T-helper 1 cell treated with Interleukin-12 subunit alpha and Interleukin-12 subunit beta and Interleukin-4 antibody, amounts not matched to agents 30 μg/mL and 1 μg/mL, for 36 hours (primary cell): ENCODE data around the gene PTPRN2.
"Not testable (repeated sequence)": the region's sequence is repeated elsewhere in the genome, so short reads cannot be mapped to it uniquely, and the experiment has no call there.

Source experiments
- H3K27ac Mint-ChIP-seq: one replicate; pipeline ENCODE4 v1.8.0; 2021; ENCODE audit warnings: mild to moderate bottlenecking, mixed read lengths
- H3K27me3 Mint-ChIP-seq: one replicate; pipeline ENCODE4 v1.8.0; 2021; ENCODE audit warnings: low read depth, mixed read lengths
- H3K36me3 Mint-ChIP-seq: one replicate; pipeline ENCODE4 v1.8.0; 2021; ENCODE audit warnings: low read depth, mixed read lengths
- H3K4me1 Mint-ChIP-seq: one replicate; pipeline ENCODE4 v1.8.0; 2021; ENCODE audit warnings: low read depth, mixed read lengths
- H3K4me3 Mint-ChIP-seq: one replicate; pipeline ENCODE4 v1.8.0; 2021; ENCODE audit warnings: mild to moderate bottlenecking, moderate library complexity, mixed read lengths
- H3K9me3 Mint-ChIP-seq: one replicate; pipeline ENCODE4 v1.8.0; 2021; ENCODE audit warnings: mixed read lengths

Gene PTPRN2

GRCh38 chr7:158314394-158314793 is 273.2 kb downstream of the PTPRN2 start:
- no peaks in the 10 kb centered on the region for H3K27me3 Mint-ChIP-seq

DNA sequence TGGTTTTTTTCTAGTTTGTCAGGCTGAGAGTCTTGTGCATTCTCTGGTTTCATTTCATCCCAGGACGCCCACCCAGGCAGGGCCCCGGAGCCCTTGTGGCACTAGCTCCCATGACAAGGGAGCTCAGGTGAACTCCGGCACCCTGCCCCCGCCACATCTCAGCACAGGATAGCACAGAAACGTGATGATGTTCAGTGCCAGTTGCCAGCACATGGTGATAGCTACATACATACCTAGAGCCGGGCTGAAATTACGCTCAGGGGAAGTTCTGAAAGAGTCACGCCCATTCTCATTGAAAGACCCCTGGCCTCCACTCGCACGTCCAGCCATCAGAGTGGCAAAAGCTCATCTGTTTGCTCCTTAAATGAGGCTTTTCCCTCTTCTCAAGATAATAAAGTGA is 273.7 kb downstream of the PTPRN2 start:
- Mint-ChIP-seq H3K27me3 (no peaks in the 10 kb centered on the region), H3K36me3 (no peaks in the 10 kb centered on the region), H3K4me3 (no peak overlapping the region), H3K4me1 (no peaks in the 10 kb centered on the region), H3K9me3 (peaks cover 41% of the 10 kb centered on the region), H3K27ac (no peak overlapping the region)

More at GRCh38 chr7:158314394-158314793, 273.2 kb downstream of the PTPRN2 start:
- no peaks in the 10 kb centered on the region for H3K36me3 Mint-ChIP-seq
- H3K4me1 Mint-ChIP-seq = no peaks in the 10 kb centered on the region
- H3K9me3 Mint-ChIP-seq = peaks cover 41% of the 10 kb centered on the region
- H3K27ac Mint-ChIP-seq = no peak overlapping the region
- no peak overlapping the region for H3K4me3 Mint-ChIP-seq

DNA sequence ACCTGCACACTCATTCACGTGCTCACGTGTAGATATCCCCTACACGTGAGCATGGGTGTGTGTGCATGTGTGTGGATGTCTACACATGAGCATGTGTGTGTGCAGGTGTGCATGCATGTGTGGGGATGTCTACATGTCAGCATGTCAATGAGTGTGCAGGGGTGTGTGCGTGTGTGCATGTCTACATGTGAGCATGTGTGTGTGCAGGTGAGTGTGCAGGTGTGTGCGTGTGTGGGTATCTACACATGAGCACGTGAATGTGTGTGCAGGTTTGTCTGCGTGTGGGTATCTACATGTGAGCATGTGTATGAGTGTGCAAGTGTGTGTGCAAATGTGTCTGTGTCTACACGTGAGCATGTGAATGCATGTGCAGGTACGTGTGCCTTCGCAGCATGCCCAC is 274.8 kb downstream of the PTPRN2 start:
- Mint-ChIP-seq H3K4me3 (no peak overlapping the region), H3K27me3 (no peaks in the 10 kb centered on the region), H3K36me3 (no peaks in the 10 kb centered on the region), H3K9me3 (peaks cover 47% of the 10 kb centered on the region), H3K4me1 (no peaks in the 10 kb centered on the region), H3K27ac (no peak overlapping the region)

GRCh38 chr7:158311791-158312190 is 275.8 kb downstream of the PTPRN2 start:
- H3K4me1 Mint-ChIP-seq = no peaks in the 10 kb centered on the region
- no peaks in the 10 kb centered on the region for H3K27me3 Mint-ChIP-seq
- H3K36me3 Mint-ChIP-seq = no peaks in the 10 kb centered on the region
- no peak overlapping the region for H3K27ac Mint-ChIP-seq
- H3K9me3 Mint-ChIP-seq = peaks cover 53% of the 10 kb centered on the region
- no peak overlapping the region for H3K4me3 Mint-ChIP-seq

DNA sequence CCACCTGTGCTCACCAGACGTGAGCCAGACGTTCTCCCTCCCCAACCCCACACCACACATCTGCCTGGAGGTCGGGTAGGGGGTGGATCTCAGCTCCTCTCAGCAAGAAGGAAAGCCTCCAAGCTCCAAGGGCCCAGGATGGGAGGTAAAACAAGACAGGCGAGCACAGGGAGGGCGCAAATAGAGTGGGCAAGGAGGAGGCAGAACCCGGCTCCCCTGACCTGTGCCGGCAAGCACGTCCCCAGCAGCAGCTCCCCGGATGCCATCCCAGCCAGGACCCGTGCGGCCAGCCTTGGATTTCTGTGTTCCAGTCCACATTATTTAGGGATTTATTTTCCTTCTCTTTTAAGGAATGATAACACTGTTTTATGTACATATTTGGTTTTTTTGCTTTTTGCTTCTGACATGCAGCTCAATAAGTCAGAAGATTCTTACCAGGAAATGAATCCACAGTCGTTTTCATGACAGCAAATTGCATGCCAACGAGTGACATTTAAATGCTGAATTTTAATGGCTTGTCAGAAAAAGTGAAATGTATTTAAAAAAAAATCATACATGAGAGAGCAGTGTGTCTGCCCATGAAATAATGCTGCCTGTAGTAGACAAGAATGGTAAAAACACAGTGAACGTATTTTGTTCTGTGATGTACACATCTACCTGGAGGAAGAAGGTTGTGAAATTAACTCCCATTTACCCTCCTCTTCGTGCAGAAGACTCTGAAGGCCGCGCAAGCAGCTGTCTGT is 276.5 kb downstream of the PTPRN2 start:
- Mint-ChIP-seq H3K9me3 (peaks cover 58% of the 10 kb centered on the region), H3K4me1 (no peaks in the 10 kb centered on the region), H3K27ac (no peak overlapping the region), H3K4me3 (no peak overlapping the region), H3K27me3 (no peaks in the 10 kb centered on the region), H3K36me3 (peaks cover 2% of the 10 kb centered on the region)

GRCh38 chr7:158309868-158310763 is 277.5 kb downstream of the PTPRN2 start:
- no peaks in the 10 kb centered on the region for H3K27me3 Mint-ChIP-seq
- no peak overlapping the region for H3K27ac Mint-ChIP-seq
- no peak overlapping the region for H3K4me3 Mint-ChIP-seq
- no peaks in the 10 kb centered on the region for H3K4me1 Mint-ChIP-seq
- H3K9me3 Mint-ChIP-seq = peaks cover 59% of the 10 kb centered on the region
- H3K36me3 Mint-ChIP-seq = peaks cover 2% of the 10 kb centered on the region

GRCh38 chr7:158308001-158308400 is 279.6 kb downstream of the PTPRN2 start:
- Mint-ChIP-seq H3K36me3 (peaks cover 2% of the 10 kb centered on the region), H3K9me3 (peaks cover 53% of the 10 kb centered on the region), H3K27me3 (no peaks in the 10 kb centered on the region)

GRCh38 chr7:158304072-158304471 is 283.6 kb downstream of the PTPRN2 start:
- not testable (repeated sequence) for H3K4me3 Mint-ChIP-seq, H3K27me3 Mint-ChIP-seq, H3K4me1 Mint-ChIP-seq, H3K27ac Mint-ChIP-seq, H3K36me3 Mint-ChIP-seq
- peaks cover 26% of the 10 kb centered on the region for H3K9me3 Mint-ChIP-seq

More at GRCh38 chr7:158308001-158308400, 279.6 kb downstream of the PTPRN2 start:
- Mint-ChIP-seq H3K4me3 (no peak overlapping the region), H3K4me1 (no peaks in the 10 kb centered on the region), H3K27ac (no peak overlapping the region)

DNA sequence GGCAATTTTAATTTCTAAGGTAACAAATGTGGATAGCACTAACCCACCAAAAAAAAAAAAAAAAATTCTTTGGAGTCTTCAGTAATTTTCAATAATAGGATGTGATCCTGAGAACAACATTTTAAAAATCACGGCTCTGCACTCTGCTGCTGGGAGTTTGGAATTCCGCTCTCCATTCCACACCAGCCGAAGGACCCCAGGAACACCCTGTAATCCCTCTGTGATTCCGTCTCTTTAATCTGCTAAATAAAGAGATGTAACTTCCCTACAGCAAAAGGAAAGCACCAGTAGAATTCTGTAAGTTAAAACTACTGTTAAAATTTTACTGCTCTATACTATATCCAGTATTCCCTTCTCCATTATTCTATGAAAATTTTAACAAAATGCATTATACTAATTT is 284.5 kb downstream of the PTPRN2 start:
- no peak overlapping the region for H3K27ac Mint-ChIP-seq
- peaks cover 23% of the 10 kb centered on the region for H3K9me3 Mint-ChIP-seq
- peaks cover 2% of the 10 kb centered on the region for H3K36me3 Mint-ChIP-seq
- H3K27me3 Mint-ChIP-seq = no peaks in the 10 kb centered on the region
- H3K4me1 Mint-ChIP-seq = no peaks in the 10 kb centered on the region
- H3K4me3 Mint-ChIP-seq = no peak overlapping the region

- no peak overlapping the region for H3K4me3 Mint-ChIP-seq
- H3K4me1 Mint-ChIP-seq = no peaks in the 10 kb centered on the region
- H3K27ac Mint-ChIP-seq = no peak overlapping the region
- peaks cover 2% of the 10 kb centered on the region for H3K36me3 Mint-ChIP-seq
- H3K9me3 Mint-ChIP-seq = peaks cover 17% of the 10 kb centered on the region
- H3K27me3 Mint-ChIP-seq = no peaks in the 10 kb centered on the region
Measured at GRCh38 chr7:158302274-158303070, 285.2 kb downstream of the PTPRN2 start.

GRCh38 chr7:158301207-158301606 is 286.4 kb downstream of the PTPRN2 start:
- H3K27me3 Mint-ChIP-seq = no peaks in the 10 kb centered on the region
- no peaks in the 10 kb centered on the region for H3K36me3 Mint-ChIP-seq
- no peaks in the 10 kb centered on the region for H3K4me1 Mint-ChIP-seq
- no peak overlapping the region for H3K27ac Mint-ChIP-seq
- no peak overlapping the region for H3K4me3 Mint-ChIP-seq
- peaks cover 10% of the 10 kb centered on the region for H3K9me3 Mint-ChIP-seq

- Mint-ChIP-seq H3K27ac (no peak overlapping the region), H3K4me3 (no peak overlapping the region), H3K9me3 (peaks cover 6% of the 10 kb centered on the region), H3K4me1 (no peaks in the 10 kb centered on the region), H3K27me3 (no peaks in the 10 kb centered on the region), H3K36me3 (no peaks in the 10 kb centered on the region)
Measured at GRCh38 chr7:158300427-158300826, 287.2 kb downstream of the PTPRN2 start.

DNA sequence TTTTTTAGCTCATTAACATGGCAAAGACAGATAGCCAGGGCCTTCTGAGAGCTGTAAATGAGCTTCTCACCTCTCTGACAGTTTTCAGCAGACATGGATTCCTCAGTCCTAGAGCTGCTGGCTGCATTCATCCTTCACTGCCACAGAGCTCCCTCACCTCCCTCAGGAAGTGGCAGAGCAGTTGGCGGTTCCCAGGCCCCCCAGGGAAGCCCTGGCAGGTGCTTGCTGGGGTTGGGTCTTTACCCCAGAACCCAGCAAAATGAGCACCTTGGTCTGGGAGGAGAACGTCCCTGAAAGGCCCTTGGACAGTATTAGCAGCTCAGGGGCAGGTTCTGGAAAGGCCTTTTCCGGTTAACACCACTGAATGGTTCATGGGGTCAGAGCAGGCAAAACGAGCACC is 288.0 kb downstream of the PTPRN2 start:
- H3K4me3 Mint-ChIP-seq = no peak overlapping the region
- H3K4me1 Mint-ChIP-seq = no peaks in the 10 kb centered on the region
- H3K36me3 Mint-ChIP-seq = no peaks in the 10 kb centered on the region
- no peaks in the 10 kb centered on the region for H3K9me3 Mint-ChIP-seq
- no peak overlapping the region for H3K27ac Mint-ChIP-seq
- no peaks in the 10 kb centered on the region for H3K27me3 Mint-ChIP-seq

GRCh38 chr7:158296798-158297104 is 290.9 kb downstream of the PTPRN2 start:
- Mint-ChIP-seq H3K36me3 (no peaks in the 10 kb centered on the region), H3K27ac (no peak overlapping the region), H3K4me1 (no peaks in the 10 kb centered on the region), H3K27me3 (no peaks in the 10 kb centered on the region), H3K9me3 (no peaks in the 10 kb centered on the region), H3K4me3 (no peak overlapping the region)
